Hepatic stellate cell (primary cell): ENCODE data around the gene GIMD1.

Experiments used
- DNase-seq: peaks from one replicate; pipeline ENCODE4 v3.0.0; 2011; ENCODE audit warnings: low spot score

GIMD1 gene

DNA sequence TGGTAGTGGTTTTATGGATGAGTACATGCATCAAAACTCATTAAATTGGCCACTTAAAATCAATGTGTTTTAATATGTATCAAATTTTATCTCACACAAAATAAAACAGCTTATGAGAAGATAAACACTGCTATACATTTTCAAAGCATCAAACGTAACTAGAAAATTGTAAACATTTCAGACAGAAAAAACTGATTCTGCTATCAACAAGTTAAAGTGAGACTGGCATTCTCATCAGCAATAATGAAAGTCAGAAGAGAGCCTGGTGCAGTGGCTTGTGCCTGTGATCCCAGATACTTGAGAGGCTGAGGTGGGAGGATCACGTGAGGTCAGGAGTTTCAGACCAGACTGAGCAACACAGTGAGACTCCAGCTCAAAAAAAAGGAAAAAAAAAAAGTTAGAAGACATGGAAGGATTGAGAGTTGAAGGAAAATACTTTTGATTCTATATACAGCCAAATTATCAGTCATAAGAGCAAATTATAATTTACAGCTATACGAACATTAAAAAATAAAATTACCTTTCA, 55.5 kb downstream of the GIMD1 start:
- no peak for DNase-seq

DNA sequence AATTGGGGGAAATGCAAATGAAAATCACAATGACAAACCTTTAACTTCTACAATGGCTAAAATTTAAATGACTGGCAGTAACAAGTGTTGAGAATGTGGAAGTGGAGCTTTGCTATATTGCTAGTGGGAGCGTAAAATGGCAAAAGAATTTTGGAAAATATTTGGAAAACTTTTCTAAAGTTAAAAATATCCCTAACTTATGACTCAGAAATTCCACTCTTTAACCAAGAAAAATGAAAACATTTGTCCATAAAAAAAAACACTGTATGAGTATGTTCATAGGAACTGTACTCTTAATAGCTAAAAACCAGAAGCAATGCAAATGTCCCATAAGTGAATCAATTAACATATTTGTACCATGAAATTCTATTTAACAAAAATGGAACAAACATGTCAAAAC, 56.2 kb downstream of the GIMD1 start:
- DNase-seq: no peak
